Measurements from ENCODE around the gene ZNF44. TPM values are rescaled to one million over a fixed set of nuclear protein-coding genes. Genes with fewer than 3 reads are reported as not detected.

Gene ZNF44
- total and polyA plus RNA-seq, 9 of the 15 experiments (the other 6 are each of a cell fraction or from before 2014, with no cell fraction given) = 2.6 to 8.3 (median 4.4) TPM

DNA sequence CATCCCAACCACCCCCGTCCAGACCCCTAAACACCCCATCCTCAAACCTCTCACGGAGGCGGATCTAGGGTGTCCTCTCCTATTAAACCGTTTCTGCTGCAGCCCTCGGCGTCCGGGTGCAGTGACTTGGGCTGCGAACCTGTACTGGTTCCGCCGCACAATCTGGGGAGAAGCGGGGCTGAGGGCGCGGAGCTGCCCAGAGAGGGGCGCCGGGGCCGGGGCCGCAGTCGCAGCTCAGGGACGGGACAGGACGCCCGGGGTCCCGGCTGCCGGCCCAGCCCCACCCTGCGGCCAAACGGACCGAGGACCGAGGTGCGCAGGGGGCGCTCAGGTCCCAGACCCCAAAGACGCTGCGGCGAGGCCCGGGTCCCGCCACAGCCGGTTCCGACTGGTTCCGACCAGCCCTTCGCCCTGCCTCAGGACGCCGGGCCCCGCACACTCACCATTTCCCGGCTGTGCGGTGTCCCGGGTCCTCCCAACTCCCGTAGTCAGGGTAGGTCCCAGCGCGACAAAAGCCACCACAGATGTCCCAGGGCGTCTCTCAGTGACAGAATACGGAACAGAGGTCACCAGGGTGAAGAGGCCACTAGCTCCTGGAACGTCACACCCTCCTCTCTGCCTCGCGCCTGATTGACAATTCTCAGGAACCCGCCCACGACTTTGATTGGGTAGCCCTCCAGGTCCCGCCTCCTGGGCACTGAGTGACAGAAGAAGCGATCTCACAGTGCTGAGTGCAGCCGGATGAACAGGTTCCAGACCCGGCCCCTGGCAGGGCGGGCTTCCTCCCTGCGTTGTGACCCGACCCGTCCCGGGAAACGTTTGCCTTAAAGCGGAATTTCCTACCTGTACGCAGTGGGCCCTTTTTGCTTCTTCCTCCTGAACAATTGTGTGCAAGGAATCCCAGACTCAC is at the start of gene ZNF44 (continued):
- TF ChIP-seq RNF219 (CRISPR knock-in tag; IDR thresholded peaks at IDR 0.05) (no peak), XRCC4 (IDR thresholded peaks at IDR 0.05; ENCODE audit: extremely low read depth, insufficient read depth, insufficient read length) (no peak), TCF15 (CRISPR knock-in tag; IDR thresholded peaks at IDR 0.05) (no peak), ZNF77 (CRISPR knock-in tag; IDR thresholded peaks at IDR 0.05) (no peak), CBX8 (IDR thresholded peaks at IDR 0.05; ENCODE audit: borderline replicate concordance, extremely low read depth, low read depth, low read length, poor library complexity, severe bottlenecking) (no peak), MTA2 (IDR thresholded peaks at IDR 0.05; ENCODE audit: low read depth) (no peak), MTA1 (IDR thresholded peaks at IDR 0.05; ENCODE audit: borderline replicate concordance) (no peak), ZNF175 (CRISPR knock-in tag; IDR thresholded peaks at IDR 0.05; ENCODE audit: low read depth) (no peak), DACH1 (IDR thresholded peaks at IDR 0.05; ENCODE audit: partially characterized antibody) (no peak), SNIP1 (IDR thresholded peaks at IDR 0.05; ENCODE audit: low read depth) (peak; percentile 74; the same call in 1 of the 2 replicates), NCOA2 (IDR thresholded peaks at IDR 0.05; ENCODE audit: partially characterized antibody in 2 of 2) (no peak), RBFOX2 (IDR thresholded peaks at IDR 0.05; ENCODE audit: low read depth, low read length) (peak; percentile 83), PBX2 (CRISPR knock-in tag; IDR thresholded peaks at IDR 0.05; ENCODE audit: low read depth) (peak; percentile 72), PBX2 (tag; conservative IDR thresholded peaks at IDR 0.05; ENCODE audit: low read depth) (peak; percentile 98), SIN3B (IDR thresholded peaks at IDR 0.05; ENCODE audit: low read depth) (peak; percentile 33; the same call in 1 of the 2 replicates), ZNF696 (CRISPR knock-in tag; conservative IDR thresholded peaks at IDR 0.05) (no peak), YY1 (IDR thresholded peaks at IDR 0.05; ENCODE audit: borderline replicate concordance in 1 of 3, control insufficient read depth in 1 of 3, extremely low read depth in 1 of 3, insufficient read depth in 3 of 3, insufficient read length in 1 of 3, insufficient replicate concordance in 2 of 3, low read depth in 1 of 3, low read length in 2 of 3) (peak in 1 of 3 experiments; percentile 7), POLR2AphosphoS5 (IDR thresholded peaks at IDR 0.05; ENCODE audit: control insufficient read depth, insufficient read depth, low read depth, low read length) (no peak), RBM39 (optimal IDR thresholded peaks at IDR 0.05; ENCODE audit: low read depth, low read length) (no peak), CBFA2T2 (conservative IDR thresholded peaks at IDR 0.05) (no peak), HDAC1 (IDR thresholded peaks at IDR 0.05) (peak in 1 of 2 experiments; percentile 55; a peak in 1 of 4 replicates), MED1 (CRISPR knock-in tag; IDR thresholded peaks at IDR 0.05; ENCODE audit: borderline replicate concordance) (no peak)

All from K562 (cell line).